Inflammatory macrophage (primary cell): Measurements from ENCODE around the gene PRKAR1A.
"Not testable (repeated sequence)": the region's sequence is repeated elsewhere in the genome, so short reads cannot be mapped to it uniquely, and the experiment has no call there.

ENCODE experiments used
- DNase-seq, 2 donors: peaks; one replicate each; pipeline ENCODE4 v3.0.0-alpha.2; 2020 to 2022

Gene PRKAR1A

DNA sequence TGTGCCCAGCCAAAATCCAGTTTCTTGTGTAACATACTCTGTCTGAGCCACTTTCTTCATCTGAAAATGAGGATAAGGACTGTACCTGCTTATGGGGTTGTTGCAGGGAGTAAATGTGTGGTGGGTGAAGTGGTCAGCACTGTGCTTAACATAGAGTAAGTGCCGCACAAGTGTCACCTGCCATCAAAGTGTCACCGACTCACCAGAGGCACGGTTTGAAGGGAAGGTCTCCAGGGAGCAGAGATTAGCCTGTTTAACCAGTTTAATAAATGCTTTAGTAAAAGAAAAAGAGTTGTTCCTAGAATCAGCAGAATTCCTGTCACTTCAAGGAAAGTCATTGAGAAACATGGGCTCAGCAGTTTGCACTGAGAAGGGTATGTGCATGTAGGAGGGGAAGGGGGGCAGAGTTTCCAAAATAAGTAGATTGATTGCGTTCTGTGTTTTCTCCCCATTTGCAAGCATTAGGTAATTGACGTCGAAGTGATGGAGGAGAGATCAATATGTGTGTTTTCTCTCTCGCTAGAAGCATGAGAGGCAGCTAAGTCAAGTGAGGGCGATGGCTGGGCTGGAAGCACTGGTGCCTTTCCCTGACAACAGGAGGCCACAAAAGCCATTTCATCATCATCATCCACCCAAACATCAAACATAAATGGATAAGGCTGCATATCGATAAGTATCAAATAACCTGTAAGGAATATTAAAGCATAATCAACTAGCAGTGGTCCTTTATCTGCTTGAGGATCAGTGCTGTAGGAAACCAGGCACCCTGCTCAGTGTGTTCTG is 69.8 kb downstream of the PRKAR1A start:
- no peak for DNase-seq

DNA sequence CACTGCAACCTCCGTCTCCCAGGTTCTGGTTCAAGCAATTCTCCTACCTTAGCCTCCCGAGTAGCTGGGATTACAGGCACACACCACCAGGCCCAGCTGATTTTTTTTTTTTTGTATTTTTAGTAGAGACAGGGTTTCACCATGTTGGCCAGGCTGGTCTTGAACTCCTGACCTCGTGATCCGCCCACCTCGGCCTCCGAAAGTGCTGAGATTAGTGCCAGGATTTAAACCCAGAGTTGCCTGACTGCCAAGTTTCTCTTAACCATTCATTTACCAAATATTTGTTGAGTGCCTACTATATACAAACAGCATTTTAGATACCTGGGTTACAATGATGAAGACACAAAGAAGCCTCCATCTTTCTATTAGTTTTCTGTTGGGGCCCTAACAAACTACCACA is 70.6 kb downstream of the PRKAR1A start:
- not testable (repeated sequence) for DNase-seq

DNA sequence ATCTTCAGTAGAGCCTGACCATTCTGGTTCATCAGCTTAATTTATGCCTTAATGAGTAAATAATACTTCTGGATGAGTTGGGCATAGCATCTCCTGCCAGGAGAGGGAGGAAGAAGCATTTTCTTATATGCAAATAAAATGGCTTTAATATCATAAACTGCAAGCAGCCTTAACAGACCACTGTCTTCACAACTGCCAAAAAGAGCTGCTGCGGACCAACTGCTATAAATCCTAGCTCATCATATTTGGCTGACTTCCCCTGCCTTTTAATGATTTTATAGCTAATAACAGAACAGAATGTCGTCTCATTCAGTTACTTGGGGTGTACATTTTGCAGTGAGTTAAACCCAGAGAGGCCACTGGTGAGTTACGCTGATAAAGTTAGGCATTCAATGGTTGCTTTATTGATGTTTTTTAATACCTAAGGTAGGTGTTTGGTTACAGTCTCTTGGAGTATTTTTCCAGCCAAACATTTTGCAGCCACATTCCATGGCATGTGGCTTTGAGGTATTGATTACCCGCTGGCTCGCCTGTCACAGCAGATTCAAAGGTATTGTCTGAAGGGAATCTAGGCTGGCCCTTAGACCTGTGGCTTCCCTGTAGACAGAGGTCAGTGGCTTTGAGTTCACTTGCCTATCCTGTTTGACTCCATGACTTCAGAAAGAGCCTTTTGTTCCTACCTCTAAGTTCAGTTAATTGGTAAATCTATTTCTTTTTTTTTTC is 72.5 kb downstream of the PRKAR1A start:
- DNase-seq = no peak

GRCh38 chr17:68585643-68586042 is 73.4 kb downstream of the PRKAR1A start:
- DNase-seq = no peak

DNA sequence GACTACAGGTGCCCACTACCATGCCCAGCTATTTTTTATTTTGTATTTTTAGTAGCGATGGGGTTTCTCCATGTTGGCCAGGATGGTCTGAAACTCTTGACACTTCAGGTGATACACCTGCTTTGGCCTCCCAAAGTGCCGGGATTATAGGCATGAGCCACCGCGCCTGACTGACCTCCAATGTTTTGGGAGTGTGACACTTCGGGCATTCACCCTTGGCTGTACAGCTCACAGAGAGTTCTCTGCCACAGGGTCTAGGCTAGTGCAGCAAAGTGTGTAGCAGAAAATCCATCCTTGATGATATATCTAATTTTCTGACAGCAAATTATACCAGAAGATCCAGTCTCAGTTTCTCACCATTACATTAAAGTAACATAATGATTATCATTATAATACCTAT is 74.8 kb downstream of the PRKAR1A start:
- DNase-seq = no peak

DNA sequence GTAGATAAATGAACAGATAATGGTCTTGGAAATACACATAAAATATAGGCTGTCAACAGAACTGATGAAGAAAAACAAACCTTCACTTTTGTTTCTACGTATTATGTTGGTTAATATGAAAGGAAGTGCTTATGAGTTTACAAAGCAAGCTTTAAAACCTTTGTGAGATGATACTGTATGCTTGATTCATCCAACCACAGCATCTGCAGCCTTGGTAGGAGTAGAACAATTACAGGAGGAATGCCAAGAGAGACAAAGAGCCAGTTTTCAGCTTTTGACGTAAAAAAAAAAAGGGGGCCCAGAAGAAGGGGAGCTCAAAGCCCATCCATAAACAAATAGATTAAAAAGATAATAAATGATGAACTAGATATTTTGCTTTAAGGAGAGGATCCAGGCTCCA is 75.6 kb downstream of the PRKAR1A start:
- DNase-seq = no peak

DNA sequence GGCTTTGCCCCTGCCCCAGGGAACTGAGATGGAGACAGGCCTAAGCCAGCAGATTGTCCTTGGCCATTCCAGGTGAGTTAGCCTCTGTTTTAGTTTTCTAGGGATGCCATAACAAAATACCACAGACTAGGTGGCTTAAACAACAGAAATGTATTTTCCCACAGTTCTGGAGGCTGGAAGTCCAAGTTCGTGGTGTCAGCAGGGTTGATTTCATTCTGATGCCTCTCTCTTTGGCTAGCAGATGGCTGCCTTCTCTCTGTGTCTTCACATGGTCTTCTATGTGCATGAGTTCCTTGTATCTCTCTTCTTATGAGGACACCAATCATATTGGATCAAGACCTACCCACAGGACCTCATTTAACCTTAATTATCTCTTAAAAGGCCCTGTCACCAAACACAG is 76.1 kb downstream of the PRKAR1A start:
- DNase-seq = no peak

DNA sequence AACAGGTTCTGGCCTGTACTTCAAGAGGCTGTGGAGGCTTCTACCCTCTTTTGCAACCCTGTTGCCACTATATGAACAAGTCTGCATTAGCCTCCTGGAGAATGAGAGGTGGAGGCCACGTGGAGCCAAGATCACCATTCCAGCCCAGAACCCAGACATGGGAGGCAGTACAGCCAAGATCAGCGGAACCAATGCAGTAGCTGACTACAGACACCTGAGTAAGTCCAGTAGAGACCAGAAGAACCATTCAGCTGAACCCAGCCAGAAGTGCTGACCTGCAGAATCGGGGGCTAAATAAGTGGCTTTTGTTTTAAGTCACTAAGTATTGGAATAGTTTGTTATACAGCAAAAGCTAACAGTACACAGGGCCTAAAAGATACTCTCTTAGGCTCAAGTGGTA is 76.9 kb downstream of the PRKAR1A start:
- no peak for DNase-seq

DNA sequence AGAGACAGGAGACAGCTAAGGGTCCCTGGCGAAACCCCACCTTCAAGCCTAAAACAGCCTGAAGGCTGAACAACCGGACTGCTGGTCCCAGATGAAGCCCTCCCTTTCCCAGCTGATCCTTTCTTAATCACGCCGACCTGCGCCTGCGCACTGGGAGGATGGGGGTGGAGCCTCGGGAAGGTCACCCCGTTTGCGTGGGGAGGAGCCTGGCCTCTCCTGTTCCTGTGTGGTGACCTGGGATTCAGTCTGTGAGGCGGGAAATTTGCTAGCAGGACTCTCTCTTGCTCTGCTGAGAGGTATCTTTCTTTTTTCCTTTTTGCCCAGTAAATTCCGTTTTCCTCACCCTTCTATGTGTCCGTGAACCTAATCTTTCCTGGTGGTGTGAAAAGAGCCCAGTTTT is 79.4 kb downstream of the PRKAR1A start:
- peak; percentile 54 to 70 for DNase-seq

DNA sequence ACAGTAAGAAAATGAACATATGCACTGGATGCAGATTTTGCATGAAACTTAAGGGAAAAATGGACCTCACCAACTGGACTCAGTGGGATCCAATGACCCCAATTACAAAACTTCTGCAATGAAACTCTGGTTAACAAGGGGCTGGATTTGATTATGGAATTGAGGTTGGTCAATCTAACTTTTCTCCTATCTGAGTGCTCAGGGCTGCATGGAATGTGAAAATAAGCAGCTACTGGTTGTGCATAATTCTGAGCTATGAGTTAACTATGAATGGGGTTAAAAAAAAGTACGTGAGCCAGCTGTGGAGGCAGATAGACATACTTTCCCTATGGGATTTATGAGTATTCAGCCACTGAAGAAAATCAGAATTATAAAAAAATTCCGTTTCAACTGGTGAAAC is 79.8 kb downstream of the PRKAR1A start:
- DNase-seq = no peak

DNA sequence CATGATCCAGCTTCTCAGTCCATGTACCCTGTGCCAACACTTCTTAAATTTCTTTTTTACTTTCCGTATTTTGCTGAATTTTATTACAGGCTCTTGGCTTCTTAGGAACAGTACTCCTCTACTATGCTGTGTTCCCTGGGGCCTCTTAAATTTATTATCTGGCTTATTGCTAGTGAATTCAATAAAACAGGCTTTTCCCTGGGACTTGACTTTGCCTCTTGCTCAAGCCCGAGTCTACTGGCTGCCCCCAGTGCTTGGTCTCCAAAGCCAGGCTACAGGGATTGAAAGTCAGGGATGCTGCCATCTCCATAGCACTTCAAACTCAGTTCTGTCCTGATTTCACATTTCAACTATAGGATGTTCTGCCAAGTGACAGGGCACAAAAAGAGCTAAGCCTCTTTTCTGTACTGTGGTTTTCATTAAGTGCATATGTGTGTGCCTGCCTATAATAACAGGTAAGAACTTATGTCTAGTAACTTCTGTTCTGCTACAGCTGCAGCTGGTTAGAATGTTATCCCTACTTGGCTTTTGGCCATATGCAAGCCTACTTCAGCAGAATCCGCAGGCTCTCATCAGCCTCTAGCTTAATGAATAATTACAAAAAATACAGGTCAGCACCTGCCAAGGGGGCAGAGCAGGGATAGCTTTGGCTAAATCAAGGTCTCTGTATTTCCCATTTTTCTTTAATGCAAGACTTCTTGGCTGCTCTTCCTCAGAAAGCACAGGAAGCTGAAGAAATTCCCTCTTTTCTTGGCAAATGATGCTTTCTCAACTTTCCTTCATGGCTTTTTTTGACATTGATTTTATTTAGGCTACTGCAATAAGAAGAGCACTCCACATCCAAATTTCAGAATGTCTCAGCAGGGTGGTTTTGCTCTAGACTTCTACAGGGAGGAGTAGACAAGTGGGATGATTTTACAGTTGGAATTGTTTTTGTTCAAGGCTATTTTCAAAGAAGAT is 80.7 kb downstream of the PRKAR1A start:
- no peak for DNase-seq

- DNase-seq = no peak
Measured at GRCh38 chr17:68594552-68594951, 82.3 kb downstream of the PRKAR1A start.

DNA sequence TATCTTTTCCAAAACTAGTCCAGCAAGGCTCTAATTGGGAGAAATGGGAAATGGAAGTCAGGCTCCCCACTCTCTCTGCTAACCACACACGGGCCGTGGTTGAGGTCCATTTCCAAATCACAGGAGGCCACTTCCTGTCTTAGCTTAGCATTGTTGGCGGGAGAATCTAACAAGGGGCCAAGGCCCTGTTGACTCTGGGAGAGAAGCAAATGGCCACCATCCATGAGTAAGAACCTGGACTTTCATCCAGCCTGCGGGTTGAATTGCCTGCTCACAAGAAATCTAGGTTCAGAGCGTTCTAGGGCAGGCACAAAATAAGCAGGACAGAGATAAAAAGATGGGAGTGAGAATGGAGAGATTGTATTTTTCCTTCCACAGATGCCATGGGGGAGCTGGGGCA is 83.3 kb downstream of the PRKAR1A start:
- peak; percentile 46 to 55 for DNase-seq

DNA sequence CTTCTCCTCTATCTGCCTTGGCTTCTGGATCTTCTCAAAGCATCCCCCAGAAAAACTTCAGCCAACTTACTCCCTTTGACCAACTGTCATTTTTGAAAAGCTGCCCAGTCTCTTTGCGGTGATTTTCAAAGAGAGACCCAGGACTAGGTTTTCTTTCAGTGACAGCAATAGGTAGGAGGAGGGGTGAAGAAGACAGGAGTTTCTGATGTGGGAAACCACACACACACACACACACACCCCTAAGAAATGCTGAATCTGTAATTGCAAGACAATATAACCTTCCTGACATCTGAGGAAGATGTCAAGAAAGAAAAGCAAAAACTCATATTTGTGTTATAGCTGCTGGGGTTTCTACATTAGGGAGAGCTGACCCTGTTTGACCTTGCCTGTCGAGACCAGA is 83.8 kb downstream of the PRKAR1A start:
- DNase-seq = no peak

DNA sequence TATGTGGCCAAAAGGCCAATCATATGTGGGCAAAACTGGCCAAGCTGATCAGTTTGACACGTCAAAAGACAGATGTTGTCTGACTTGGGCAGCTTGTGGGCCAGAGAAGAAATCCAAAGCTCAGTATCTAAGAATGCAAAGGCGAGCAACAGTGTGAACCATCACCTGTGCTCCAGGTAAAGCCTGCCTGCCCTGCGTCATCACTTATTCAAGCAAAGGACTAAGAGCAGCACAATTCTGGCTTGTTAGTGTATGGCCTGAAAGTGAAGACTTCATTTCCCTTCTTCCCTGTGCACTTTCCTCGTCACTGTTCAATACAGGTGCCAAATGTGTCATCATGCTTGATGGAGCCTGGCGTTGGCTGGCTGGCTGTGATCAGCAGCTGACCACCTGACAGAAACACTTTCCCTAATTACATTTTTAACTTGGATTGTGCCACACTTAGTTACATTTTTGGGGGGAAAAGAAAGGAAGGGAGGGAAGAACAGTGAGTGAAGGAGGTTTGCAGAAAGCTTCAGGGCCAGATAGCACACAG is 84.2 kb downstream of the PRKAR1A start:
- no peak for DNase-seq

DNA sequence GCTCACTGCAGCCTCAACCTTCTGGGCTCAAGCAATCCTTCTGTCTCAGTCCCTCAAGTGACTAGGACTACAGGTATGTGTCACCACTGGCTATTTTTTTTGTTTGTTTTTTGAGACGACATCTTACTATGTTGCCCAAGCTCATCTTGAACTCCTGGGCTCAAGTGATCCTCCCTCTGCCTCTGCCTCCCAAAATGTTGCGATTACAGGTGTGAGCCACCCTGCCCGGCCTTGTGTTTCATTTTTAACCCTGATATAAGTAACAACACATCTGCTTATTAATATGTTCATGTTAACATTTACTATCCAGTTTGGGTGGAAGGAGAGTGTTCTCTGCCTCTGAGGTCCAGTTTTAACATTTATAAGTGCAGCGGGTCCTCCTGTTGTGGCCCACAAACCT is 85.8 kb downstream of the PRKAR1A start:
- no peak for DNase-seq

GRCh38 chr17:68598545-68598961 is 86.3 kb downstream of the PRKAR1A start:
- DNase-seq = no peak

DNA sequence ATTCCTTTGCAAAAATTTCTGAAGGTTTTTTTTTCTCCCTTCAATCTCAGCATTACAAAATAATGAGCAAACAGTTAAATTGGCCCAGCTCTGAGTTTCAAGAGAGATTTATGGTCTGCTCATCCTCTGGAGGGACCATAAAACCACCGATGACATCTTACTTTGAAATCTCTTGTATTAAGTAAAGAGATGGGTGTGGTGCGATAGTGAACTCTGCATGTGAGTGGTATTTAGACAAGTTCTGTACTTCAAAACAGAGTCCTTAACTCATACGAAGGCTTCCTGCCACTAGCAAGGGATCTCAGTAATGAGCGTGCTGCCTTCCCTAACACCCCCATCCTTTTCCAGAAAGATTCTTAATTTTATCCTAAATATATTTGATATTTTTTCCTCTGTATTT is 86.9 kb downstream of the PRKAR1A start:
- DNase-seq = peak in 1 of 2 donors; percentile 19

DNA sequence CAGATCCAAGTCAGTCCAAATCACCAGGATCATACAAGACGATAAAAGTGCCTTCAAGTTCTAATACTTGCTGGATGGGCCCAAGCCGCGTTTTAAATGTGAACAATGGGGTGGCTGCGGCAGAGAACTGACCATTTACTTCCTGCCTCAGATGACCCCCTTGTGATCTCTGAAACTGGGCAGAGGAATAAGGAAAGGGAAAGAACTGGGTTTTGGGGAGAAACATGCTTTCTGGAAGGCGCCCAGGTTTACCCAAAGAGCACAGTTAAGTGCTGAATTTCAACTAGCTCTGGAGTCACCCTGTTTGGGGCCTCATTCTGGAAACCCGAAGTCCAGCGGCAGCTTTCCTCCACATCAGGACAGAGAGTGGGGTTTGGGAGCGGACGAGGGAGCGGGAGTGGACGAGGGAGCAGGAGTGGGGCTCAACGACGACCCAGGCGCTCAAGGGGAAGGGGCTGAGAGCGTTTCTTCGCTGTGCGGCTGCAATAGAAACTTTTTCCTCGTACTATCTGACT is 87.4 kb downstream of the PRKAR1A start:
- peak in 1 of 2 donors; percentile 6 for DNase-seq

GRCh38 chr17:68600067-68600930 is 88.1 kb downstream of the PRKAR1A start:
- peak; percentile 53 to 70 for DNase-seq
